Ovary (tissue), 3 donors: Measurements from ENCODE around the gene ZNF518A.

Source experiments
- POLR2A ChIP-seq: fragments of 450-650 bp; IDR thresholded peaks from one replicate; pipeline ENCODE4 v1.6.1; 2017; ENCODE audit warnings: antibody characterized with exemption, mild to moderate bottlenecking, moderate library complexity
- TF ChIP-seq, protein P1 (sequence below), 3 donors: fragments of 450-650 bp in 2 of 3; fragments of 200-600 bp in 1 of 3; IDR thresholded peaks; one replicate each; pipeline versions ENCODE4 v1.5.1 to v1.8.0; 2016 to 2022; ENCODE audit warnings: antibody characterized with exemption in 3 of 3, mild to moderate bottlenecking in 1 of 3
- donor health status: DM: no; HTN: no; CAD: no.

DNA sequence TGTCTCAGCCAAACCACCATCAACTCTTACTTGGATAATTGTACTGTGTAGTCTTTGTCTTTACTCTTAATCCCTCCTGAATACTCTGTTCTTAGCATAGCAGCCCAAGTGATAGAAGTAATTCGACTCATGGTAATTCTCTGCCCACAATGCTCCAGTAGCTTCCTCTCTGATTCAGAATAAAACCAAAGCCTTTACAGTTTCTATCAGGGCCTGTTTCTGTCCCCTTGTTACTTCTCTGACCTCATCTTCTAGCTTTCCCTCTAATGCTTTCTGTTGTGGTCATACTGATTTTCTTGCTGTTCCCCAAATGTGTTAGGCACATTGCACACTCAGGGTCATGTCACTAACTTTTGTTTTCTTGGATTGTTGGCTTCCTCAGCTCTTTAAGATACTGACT, 8.0 kb downstream of the ZNF518A start:
- no peak for TF ChIP-seq POLR2A
- TF ChIP-seq, protein P1, sequence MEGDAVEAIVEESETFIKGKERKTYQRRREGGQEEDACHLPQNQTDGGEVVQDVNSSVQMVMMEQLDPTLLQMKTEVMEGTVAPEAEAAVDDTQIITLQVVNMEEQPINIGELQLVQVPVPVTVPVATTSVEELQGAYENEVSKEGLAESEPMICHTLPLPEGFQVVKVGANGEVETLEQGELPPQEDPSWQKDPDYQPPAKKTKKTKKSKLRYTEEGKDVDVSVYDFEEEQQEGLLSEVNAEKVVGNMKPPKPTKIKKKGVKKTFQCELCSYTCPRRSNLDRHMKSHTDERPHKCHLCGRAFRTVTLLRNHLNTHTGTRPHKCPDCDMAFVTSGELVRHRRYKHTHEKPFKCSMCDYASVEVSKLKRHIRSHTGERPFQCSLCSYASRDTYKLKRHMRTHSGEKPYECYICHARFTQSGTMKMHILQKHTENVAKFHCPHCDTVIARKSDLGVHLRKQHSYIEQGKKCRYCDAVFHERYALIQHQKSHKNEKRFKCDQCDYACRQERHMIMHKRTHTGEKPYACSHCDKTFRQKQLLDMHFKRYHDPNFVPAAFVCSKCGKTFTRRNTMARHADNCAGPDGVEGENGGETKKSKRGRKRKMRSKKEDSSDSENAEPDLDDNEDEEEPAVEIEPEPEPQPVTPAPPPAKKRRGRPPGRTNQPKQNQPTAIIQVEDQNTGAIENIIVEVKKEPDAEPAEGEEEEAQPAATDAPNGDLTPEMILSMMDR (IDR thresholded peaks at IDR 0.05), result no peak
